Right cardiac atrium (tissue), 5 donors: ENCODE measurements around the gene IGSF10. TPM values are rescaled to one million over a fixed set of nuclear protein-coding genes. Genes with fewer than 3 reads are reported as not detected.
"Not testable (repeated sequence)": the region's sequence is repeated elsewhere in the genome, so short reads cannot be mapped to it uniquely, and the experiment has no call there.

Experiments
- ATAC-seq, 2 donors: fragments of 200-7000 bp; cut with Tn5 transposase; one replicate each; pipeline versions ENCODE4 v1.8.0 to v1.9.1; 2020; ENCODE audit warnings: moderate library complexity in 2 of 2, mild to moderate bottlenecking in 1 of 2
- DNase-seq, 3 donors: peaks; one replicate each; pipeline ENCODE4 v3.0.0-alpha.2; 2020
- H3K27ac ChIP-seq: one replicate; pipeline ENCODE4 v1.5.1; 2013; ENCODE audit warnings: mild to moderate bottlenecking, low read length, control low read depth, moderate library complexity
- H3K27me3 ChIP-seq: one replicate; pipeline ENCODE4 v1.6.1; 2013; ENCODE audit not compliant: control insufficient read depth, insufficient read depth
- H3K4me1 ChIP-seq: one replicate; pipeline ENCODE4 v1.6.1; 2013; ENCODE audit warnings: low read length; ENCODE audit not compliant: control insufficient read depth, insufficient read depth
- H3K4me3 ChIP-seq: one replicate; pipeline ENCODE4 v1.5.1; 2013; ENCODE audit warnings: low read length, control low read depth
- H3K9me3 ChIP-seq: one replicate; pipeline ENCODE4 v1.6.1; 2013; ENCODE audit warnings: low read length; ENCODE audit not compliant: control insufficient read depth
- WGBS: extraction: QIAGEN DNeasy Blood & Tissue Kit; methylation state at CpG from one replicate; pipeline ENCODE4 v1.1.7; 2013; 5-methylcytosine and 5-hydroxymethylcytosine counted together
- intact Hi-C, 4 donors: fragments of 100-400 bp; cut with DNase I; formaldehyde crosslinking; loops; one replicate each; pipeline versions ENCODE4 v1.11.0 to v1.14.0; 2022 to 2023
- long read RNA-seq, 4 donors: library from polyadenylated mRNA; unstranded; transcript quantifications; one replicate each; pipeline ENCODE4 v2.0.0, GENCODE V29; 2020 to 2021
- polyA plus RNA-seq: library from polyadenylated mRNA; stranded (reverse); fragments of 200-250 nt; gene quantifications from one replicate; pipeline ENCODE4 v1.2.3, GENCODE V29; 2013
- total RNA-seq, 4 donors: library from RNA; stranded (reverse); fragmentation: NEBNext Ultra II Directional; extraction: Animal tissue kit (Norgen Biotek cat#: 25700); gene quantifications; one replicate each; pipeline ENCODE4 v1.2.1, GENCODE V29; 2021
- donor health status: healthy with polysubstance abuse.
- donor health status: DM: no; HTN: yes; CAD: no.
- donor health status: DM: no; HTN: no; CAD: no.
- donor health status: DM: no; HTN: yes; CAD: no; lungs with severe emphysema.
- donor health status: DM: yes; HTN: yes; CAD: no.

The IGSF10 gene, protein sequence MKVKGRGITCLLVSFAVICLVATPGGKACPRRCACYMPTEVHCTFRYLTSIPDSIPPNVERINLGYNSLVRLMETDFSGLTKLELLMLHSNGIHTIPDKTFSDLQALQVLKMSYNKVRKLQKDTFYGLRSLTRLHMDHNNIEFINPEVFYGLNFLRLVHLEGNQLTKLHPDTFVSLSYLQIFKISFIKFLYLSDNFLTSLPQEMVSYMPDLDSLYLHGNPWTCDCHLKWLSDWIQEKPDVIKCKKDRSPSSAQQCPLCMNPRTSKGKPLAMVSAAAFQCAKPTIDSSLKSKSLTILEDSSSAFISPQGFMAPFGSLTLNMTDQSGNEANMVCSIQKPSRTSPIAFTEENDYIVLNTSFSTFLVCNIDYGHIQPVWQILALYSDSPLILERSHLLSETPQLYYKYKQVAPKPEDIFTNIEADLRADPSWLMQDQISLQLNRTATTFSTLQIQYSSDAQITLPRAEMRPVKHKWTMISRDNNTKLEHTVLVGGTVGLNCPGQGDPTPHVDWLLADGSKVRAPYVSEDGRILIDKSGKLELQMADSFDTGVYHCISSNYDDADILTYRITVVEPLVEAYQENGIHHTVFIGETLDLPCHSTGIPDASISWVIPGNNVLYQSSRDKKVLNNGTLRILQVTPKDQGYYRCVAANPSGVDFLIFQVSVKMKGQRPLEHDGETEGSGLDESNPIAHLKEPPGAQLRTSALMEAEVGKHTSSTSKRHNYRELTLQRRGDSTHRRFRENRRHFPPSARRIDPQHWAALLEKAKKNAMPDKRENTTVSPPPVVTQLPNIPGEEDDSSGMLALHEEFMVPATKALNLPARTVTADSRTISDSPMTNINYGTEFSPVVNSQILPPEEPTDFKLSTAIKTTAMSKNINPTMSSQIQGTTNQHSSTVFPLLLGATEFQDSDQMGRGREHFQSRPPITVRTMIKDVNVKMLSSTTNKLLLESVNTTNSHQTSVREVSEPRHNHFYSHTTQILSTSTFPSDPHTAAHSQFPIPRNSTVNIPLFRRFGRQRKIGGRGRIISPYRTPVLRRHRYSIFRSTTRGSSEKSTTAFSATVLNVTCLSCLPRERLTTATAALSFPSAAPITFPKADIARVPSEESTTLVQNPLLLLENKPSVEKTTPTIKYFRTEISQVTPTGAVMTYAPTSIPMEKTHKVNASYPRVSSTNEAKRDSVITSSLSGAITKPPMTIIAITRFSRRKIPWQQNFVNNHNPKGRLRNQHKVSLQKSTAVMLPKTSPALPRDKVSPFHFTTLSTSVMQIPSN (N-terminal part only)
- 10 to 100 TPM in 3 of 4 donors, 1 to 10 TPM in 1; 5.0 to 19.3 (median 14.0) TPM for total RNA-seq
- polyA plus RNA-seq = 12.3 TPM
- long read RNA-seq, donor 1, partial matches to known transcripts = 2 of 3 reads
- long read RNA-seq, donor 1, other reads (novel, unspliced or antisense) = 1 of 3 reads
- long read RNA-seq, donor 2, partial matches to known transcripts = 0 of 2 reads
- long read RNA-seq, donor 2, other reads (novel, unspliced or antisense) = 2 of 2 reads
- long read RNA-seq, donor 3, partial matches to known transcripts = 3 of 3 reads
- long read RNA-seq, donor 3, other reads (novel, unspliced or antisense) = 0 of 3 reads
- long read RNA-seq, donor 4, partial matches to known transcripts = 2 of 2 reads
- long read RNA-seq, donor 4, other reads (novel, unspliced or antisense) = 0 of 2 reads

GRCh38 chr3:151460774-151461450, at the start of gene IGSF10:
Gene IGSF10, minus strand, starts transcription at chr3:151461061. Its CDS starts 2,352 bp downstream, at chr3:151458709.
- peak; percentile 74 to 84 for ATAC-seq
- intact Hi-C loops = loop anchor here in 1 of 4 donors (10.0 kb wide), 1 partner anchor 374 kb away; no protein-coding TSS in a partner anchor
- peak; percentile 33 to 81 (median 75) for DNase-seq
- WGBS = 14% methylated on average over 40 of the region's 40 CpGs
- peak within 1 kb of the TSS; percentile 49 for H3K27ac ChIP-seq
- no peaks in the 10 kb centered on the region for H3K27me3 ChIP-seq
- H3K4me1 ChIP-seq = no peaks in the 10 kb centered on the region
- H3K4me3 ChIP-seq = peak within 1 kb of the TSS; percentile 42
- no peaks in the 10 kb centered on the region for H3K9me3 ChIP-seq

- H3K27me3 ChIP-seq, H3K4me1 ChIP-seq, H3K4me3 ChIP-seq, H3K9me3 ChIP-seq, ATAC-seq, H3K27ac ChIP-seq, intact Hi-C loops: not testable (repeated sequence)
- peak in 1 of 3 donors; percentile 35 for DNase-seq
- WGBS = 92% methylated on average over 11 of the region's 11 CpGs
Observed at GRCh38 chr3:151509468-151510135, 48.7 kb upstream of the IGSF10 start.

DNA sequence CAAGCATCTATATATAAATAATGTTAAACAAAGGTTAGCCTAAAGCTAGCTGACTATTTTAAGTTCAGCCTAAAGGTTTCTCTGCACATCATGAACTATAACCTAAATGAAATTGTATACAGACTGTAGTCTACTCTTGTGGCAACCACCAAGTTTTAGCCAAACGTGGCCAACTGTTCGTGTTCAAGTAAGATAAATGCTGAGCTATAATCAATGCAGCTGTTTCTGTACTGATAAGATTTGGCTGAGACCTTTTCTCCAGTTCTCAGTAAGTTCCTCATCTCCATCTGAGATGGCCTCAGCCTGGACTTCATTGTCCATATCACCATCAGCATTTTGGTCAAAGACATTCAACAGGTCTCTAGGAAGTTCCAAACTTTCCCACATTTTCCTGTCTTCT, 43.7 kb upstream of the IGSF10 start:
- DNase-seq (no peak), ATAC-seq (no peak)
- Histone ChIP-seq H3K4me3 (no peak overlapping the region), H3K9me3 (no peaks in the 10 kb centered on the region), H3K27me3 (no peaks in the 10 kb centered on the region), H3K4me1 (no peaks in the 10 kb centered on the region), H3K27ac (no peak overlapping the region)
- intact Hi-C loops = no loop called here
- 32% methylated on average over 2 of the region's 2 CpGs for WGBS

DNA sequence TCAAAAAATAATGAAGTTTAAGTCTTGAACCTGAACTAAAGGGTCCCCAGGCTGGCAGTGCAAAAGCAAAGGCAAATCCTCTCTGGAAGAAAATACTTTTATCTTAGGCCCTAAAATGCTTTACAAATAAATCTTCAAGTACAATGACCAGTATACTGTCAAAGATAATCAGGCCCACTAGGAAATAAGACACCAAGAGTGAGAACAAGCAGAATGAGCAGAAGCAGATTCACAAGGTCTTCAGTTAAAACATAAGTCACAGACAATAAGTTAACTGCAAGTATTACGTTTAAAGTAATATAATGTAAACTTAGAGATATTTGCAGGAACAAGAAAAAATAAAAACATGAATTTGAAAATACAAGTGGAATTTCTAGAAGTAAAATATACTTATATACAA, 42.2 kb upstream of the IGSF10 start:
- ATAC-seq (no peak), DNase-seq (no peak)
- 77% methylated on average over 1 of the region's 1 CpG for WGBS
- Histone ChIP-seq H3K27ac (no peak overlapping the region), H3K9me3 (no peaks in the 10 kb centered on the region), H3K4me1 (no peaks in the 10 kb centered on the region), H3K27me3 (no peaks in the 10 kb centered on the region), H3K4me3 (no peak overlapping the region)
- intact Hi-C loops = no loop called here

DNA sequence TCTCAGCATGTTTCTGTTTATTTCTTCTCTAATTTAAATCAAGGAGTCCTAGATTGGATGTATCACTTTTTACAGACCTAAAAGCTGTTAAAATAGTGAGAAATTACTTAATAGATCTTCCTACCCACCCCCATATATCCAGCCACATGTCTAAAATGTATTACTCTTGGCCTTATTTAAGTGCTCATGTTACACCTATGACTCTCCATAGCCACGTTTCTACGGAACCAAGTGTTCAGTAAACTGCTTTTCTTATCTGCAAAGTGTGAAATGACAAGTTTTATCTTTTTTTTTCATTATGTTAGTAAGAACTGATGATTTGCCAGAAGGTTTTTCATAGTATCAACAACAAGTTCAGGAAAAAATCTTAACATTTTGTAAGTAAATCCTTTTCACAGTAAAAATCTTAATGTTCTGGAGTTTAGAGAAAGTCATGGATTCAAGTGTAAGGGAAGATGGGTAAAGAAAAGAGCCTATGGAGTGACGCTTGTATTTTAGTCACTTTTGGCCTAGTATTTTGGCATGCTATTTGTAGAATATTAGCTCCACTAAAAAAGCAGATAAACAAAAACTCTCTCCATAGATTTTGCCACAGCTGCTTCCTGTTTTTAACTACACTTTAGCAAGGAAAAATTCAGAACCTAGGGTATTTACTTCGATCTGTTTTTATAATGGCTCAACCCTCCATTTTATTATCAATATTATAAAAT, 41.2 kb upstream of the IGSF10 start:
- Histone ChIP-seq H3K4me1 (no peaks in the 10 kb centered on the region), H3K9me3 (no peaks in the 10 kb centered on the region), H3K27me3 (no peaks in the 10 kb centered on the region), H3K4me3 (no peak overlapping the region), H3K27ac (no peak overlapping the region)
- peak in 1 of 2 donors; percentile 88 for ATAC-seq
- DNase-seq = no peak
- intact Hi-C loops = no loop called here
- 28% methylated on average over 4 of the region's 4 CpGs for WGBS

DNA sequence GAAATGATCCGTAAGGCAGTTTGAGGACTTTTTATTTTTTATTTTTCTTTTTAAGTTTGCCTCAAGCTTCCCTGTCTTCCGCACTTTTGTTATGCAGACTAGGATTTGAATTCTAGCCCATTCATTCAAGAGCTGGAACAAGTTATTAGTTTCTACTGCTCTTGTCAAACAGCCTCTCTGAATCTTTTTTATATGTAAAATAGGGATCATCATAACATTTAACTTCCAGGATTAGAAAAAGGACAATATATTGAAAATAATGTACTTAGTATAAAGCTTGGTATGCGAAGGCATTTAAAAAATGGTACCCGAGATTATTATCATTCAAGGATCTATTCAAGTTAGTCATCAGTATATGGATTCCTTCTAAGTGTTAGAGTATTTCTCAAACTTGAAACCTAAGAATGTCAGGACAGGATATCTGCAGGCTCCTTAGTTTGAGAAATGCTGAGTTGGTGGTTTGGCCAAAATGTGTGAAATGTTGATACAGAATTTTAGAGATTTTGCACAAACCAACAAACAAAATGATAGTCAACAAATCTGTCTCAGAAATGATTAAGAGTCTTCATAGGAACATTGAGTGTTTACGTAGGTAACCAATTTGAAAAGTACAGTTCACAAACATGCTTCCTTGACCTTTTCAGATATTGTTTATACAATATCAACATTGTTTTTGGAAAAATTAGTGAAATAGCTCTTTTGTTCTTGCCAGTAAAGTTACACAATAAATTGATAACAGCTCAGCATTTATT, 40.5 kb upstream of the IGSF10 start:
- ATAC-seq = peak in 1 of 2 donors; percentile 51
- Histone ChIP-seq H3K27me3 (no peaks in the 10 kb centered on the region), H3K9me3 (no peaks in the 10 kb centered on the region), H3K27ac (no peak overlapping the region), H3K4me1 (no peaks in the 10 kb centered on the region), H3K4me3 (no peak overlapping the region)
- WGBS = 58% methylated on average over 5 of the region's 5 CpGs
- no peak for DNase-seq
- intact Hi-C loops = no loop called here

DNA sequence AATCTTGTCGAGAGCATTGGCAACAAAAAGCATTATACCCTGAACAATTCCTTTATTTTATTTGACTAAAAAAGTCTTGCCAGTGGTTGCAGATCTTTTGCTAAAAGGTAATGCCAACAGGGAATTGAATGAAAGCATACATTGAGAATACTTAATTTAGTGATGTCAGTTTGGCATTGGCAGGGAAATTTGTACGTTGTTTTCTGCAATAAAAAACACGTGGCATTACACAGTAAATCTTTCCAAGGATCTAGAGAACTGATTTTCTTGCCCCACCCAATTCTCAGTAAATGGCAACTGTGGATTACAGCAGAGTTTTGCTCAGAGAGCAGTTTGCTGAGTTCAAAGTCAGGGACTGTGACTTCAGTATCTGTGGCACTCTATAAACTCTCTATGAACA, 38.3 kb upstream of the IGSF10 start:
- no peaks in the 10 kb centered on the region for H3K4me1 ChIP-seq
- intact Hi-C loops = no loop called here
- 38% methylated on average over 3 of the region's 3 CpGs for WGBS
- DNase-seq = no peak
- H3K27ac ChIP-seq = no peak overlapping the region
- H3K9me3 ChIP-seq = no peaks in the 10 kb centered on the region
- no peaks in the 10 kb centered on the region for H3K27me3 ChIP-seq
- no peak for ATAC-seq
- H3K4me3 ChIP-seq = no peak overlapping the region

GRCh38 chr3:151491525-151491924, 30.7 kb upstream of the IGSF10 start:
- ATAC-seq (peak in 1 of 2 donors; percentile 64), DNase-seq (no peak)
- Histone ChIP-seq H3K4me1 (no peaks in the 10 kb centered on the region), H3K27me3 (no peaks in the 10 kb centered on the region), H3K9me3 (no peaks in the 10 kb centered on the region), H3K27ac (peak overlapping the region; percentile 27), H3K4me3 (no peak overlapping the region)
- 63% methylated on average over 2 of the region's 2 CpGs for WGBS
- intact Hi-C loops = no loop called here
